IMR-90 (cell line): ENCODE data around the gene GPR107. TPM values are rescaled to one million over a fixed set of nuclear protein-coding genes. Genes with fewer than 3 reads are reported as not detected.
A peak's percentile ranks its signal among the peaks of the same experiment; 100 is the strongest.

Experiments
- ATAC-seq: fragments of 200-7000 bp; cut with Tn5 transposase; 2 replicates; pipeline ENCODE4 v1.9.1; 2020; ENCODE audit warnings: low read depth, mild to moderate bottlenecking, moderate library complexity
- BruUV-seq: library from RNA; stranded (reverse); fragments of 400-500 nt; replicated peaks from 2 replicates; lab custom pipeline; 2021; lab: Mats Ljungman, UMichigan
- CTCF ChIA-PET: fragments of 300-600 bp; formaldehyde crosslinking; extraction: SDS; loops from one replicate; lab custom pipeline; 2021; ENCODE audit warnings: antibody characterized with exemption; lab: Yijun Ruan, JAX
- POLR2A ChIA-PET: fragments of 300-600 bp; sonication (Branson Sonifier 250); formaldehyde crosslinking; loops from one replicate; lab custom pipeline; 2022; ENCODE audit warnings: antibody characterized with exemption; ENCODE audit not compliant: unreplicated experiment; lab: Charles Lee
- DNase-seq: peaks from one replicate; pipeline ENCODE4 v3.0.0; 2013
- H2AFZ ChIP-seq: replicated peaks from 2 replicates; pipeline ENCODE3; 2013; ENCODE audit warnings: low read length, mild to moderate bottlenecking; ENCODE audit not compliant: poor library complexity
- H2AK5ac ChIP-seq: 2 replicates; pipeline ENCODE4 v1.6.1; 2013; ENCODE audit warnings: low read depth, low read length, inconsistent platforms
- H2AK9ac ChIP-seq: replicated peaks from 2 replicates; pipeline ENCODE3; 2013; ENCODE audit warnings: mild to moderate bottlenecking, low read depth, low read length, moderate library complexity; ENCODE audit not compliant: poor library complexity
- H2BK120ac ChIP-seq: 2 replicates; pipeline ENCODE4 v1.6.1; 2013; ENCODE audit warnings: low read depth, low read length, inconsistent platforms
- H2BK15ac ChIP-seq: 3 replicates; pipeline ENCODE4 v1.6.1; 2013; ENCODE audit warnings: low read depth, low read length, inconsistent platforms
- H2BK20ac ChIP-seq: 2 replicates; pipeline ENCODE4 v1.6.1; 2013; ENCODE audit warnings: low read depth, mild to moderate bottlenecking, inconsistent platforms, low read length, moderate library complexity
- H2BK5ac ChIP-seq: 2 replicates; pipeline ENCODE4 v1.6.1; 2013; ENCODE audit warnings: mild to moderate bottlenecking, low read depth, low read length, inconsistent platforms; ENCODE audit not compliant: poor library complexity, severe bottlenecking
- H3K14ac ChIP-seq: replicated peaks from 2 replicates; pipeline ENCODE4 v1.6.1; 2013; ENCODE audit warnings: low read depth, low read length, inconsistent platforms
- H3K18ac ChIP-seq: 2 replicates; pipeline ENCODE4 v1.6.1; 2013; ENCODE audit warnings: low read depth, low read length, control low read depth
- H3K23ac ChIP-seq: 2 replicates; pipeline ENCODE4 v1.6.1; 2013; ENCODE audit warnings: low read depth, low read length, inconsistent platforms
- H3K27ac ChIP-seq: 2 replicates; pipeline ENCODE4 v1.5.1; 2013; ENCODE audit warnings: mild to moderate bottlenecking, control low read depth, low read length; ENCODE audit not compliant: insufficient read depth
- H3K27me3 ChIP-seq: 2 replicates; pipeline ENCODE4 v1.6.1; 2013; ENCODE audit warnings: low read length; ENCODE audit not compliant: control insufficient read depth, insufficient read depth
- H3K36me3 ChIP-seq: 2 replicates; pipeline ENCODE4 v1.6.1; 2013; ENCODE audit warnings: low read length, mixed read lengths; ENCODE audit not compliant: control insufficient read depth, insufficient read depth
- H3K4ac ChIP-seq: 2 replicates; pipeline ENCODE4 v1.6.1; 2013; ENCODE audit warnings: low read depth, low read length, inconsistent platforms
- H3K4me1 ChIP-seq: 2 replicates; pipeline ENCODE4 v1.6.1; 2013; ENCODE audit warnings: low read length, mixed read lengths; ENCODE audit not compliant: control insufficient read depth, insufficient read depth
- H3K4me2 ChIP-seq: 2 replicates; pipeline ENCODE4 v1.6.1; 2013; ENCODE audit warnings: low read depth, mild to moderate bottlenecking, control low read depth, low read length, moderate library complexity
- H3K4me3 ChIP-seq: 2 replicates; pipeline ENCODE4 v1.5.1; 2013; ENCODE audit warnings: low read depth, mild to moderate bottlenecking, control low read depth, low read length, moderate library complexity; ENCODE audit not compliant: insufficient read depth
- H3K56ac ChIP-seq: 2 replicates; pipeline ENCODE4 v1.6.1; 2013; ENCODE audit warnings: low read length, inconsistent platforms; ENCODE audit not compliant: insufficient read depth; ENCODE audit errors: extremely low read depth
- H3K79me1 ChIP-seq, 2 experiments: 2 replicates each; pipeline ENCODE4 v1.6.1; 2013; ENCODE audit warnings: low read length in 2 of 2, inconsistent platforms in 1 of 2, low read depth in 1 of 2
- H3K9ac ChIP-seq: 2 replicates; pipeline ENCODE4 v1.6.1; 2013; ENCODE audit warnings: low read depth, low read length, control low read depth
- H3K9me1 ChIP-seq: 2 replicates; pipeline ENCODE4 v1.6.1; 2013; ENCODE audit warnings: low read length, inconsistent platforms; ENCODE audit not compliant: insufficient read depth
- H3K9me3 ChIP-seq: 2 replicates; pipeline ENCODE4 v1.6.1; 2013; ENCODE audit warnings: low read length; ENCODE audit not compliant: control insufficient read depth, insufficient read depth
- H4K20me1 ChIP-seq: 2 replicates; pipeline ENCODE4 v1.6.1; 2013; ENCODE audit warnings: low read length, inconsistent platforms; ENCODE audit not compliant: insufficient read depth
- H4K5ac ChIP-seq: 2 replicates; pipeline ENCODE4 v1.6.1; 2013; ENCODE audit warnings: mild to moderate bottlenecking, low read depth, low read length, control low read depth
- H4K8ac ChIP-seq, 2 experiments: 2 replicates each; pipeline ENCODE4 v1.6.1; 2013; ENCODE audit warnings: low read depth in 2 of 2, low read length in 2 of 2, control low read depth in 1 of 2, inconsistent platforms in 1 of 2
- H4K91ac ChIP-seq: 2 replicates; pipeline ENCODE4 v1.6.1; 2013; ENCODE audit warnings: low read depth, low read length, inconsistent platforms; ENCODE audit not compliant: insufficient read depth
- BHLHE40 ChIP-seq: fragments of 150-350 bp; IDR thresholded peaks from 2 replicates; pipeline ENCODE4 v1.6.1; 2016; ENCODE audit warnings: mild to moderate bottlenecking, low read depth, low read length
- CTCF ChIP-seq: conservative IDR thresholded peaks from 2 replicates; pipeline ENCODE4 v1.5.1; 2012; ENCODE audit warnings: mild to moderate bottlenecking, low read depth, low read length, improper control_type of control experiment
- RAD21 ChIP-seq: IDR thresholded peaks from 2 replicates; pipeline ENCODE4 v1.6.1; 2012; ENCODE audit warnings: low read length, improper control_type of control experiment
- USF2 ChIP-seq: fragments of 150-350 bp; IDR thresholded peaks from 2 replicates; pipeline ENCODE4 v1.6.1; 2017; ENCODE audit warnings: mild to moderate bottlenecking, antibody characterized with exemption, low read length, low read depth
- WGBS, 2 experiments: methylation state at CpG; one replicate each; pipeline versions ENCODE4 v1.1.5 to v1.1.7; 2013; ENCODE audit warnings: missing lambda C conversion rate in 2 of 2; ENCODE audit not compliant: insufficient read length in 1 of 2; ENCODE audit errors: extremely low coverage in 2 of 2; 5-methylcytosine and 5-hydroxymethylcytosine counted together
- dilution Hi-C: fragments of 300-500 bp; cut with HindIII; formaldehyde crosslinking; loops from one replicate; pipeline ENCODE4 v1.14.3; 2018; ENCODE audit warnings: low sequenced_read_pairs; ENCODE audit not compliant: unreplicated experiment
- in situ Hi-C: fragments of 300-500 bp; cut with MboI; formaldehyde crosslinking; loops from 3 replicates; pipeline ENCODE4 v1.14.3; 2019; ENCODE audit warnings: low sequenced_read_pairs, inconsistent platforms, mixed read lengths
- intact Hi-C: fragments of 100-400 bp; cut with micrococcal nuclease; formaldehyde crosslinking; loops from 2 replicates; pipeline ENCODE4 v1.10.0; 2022
- polyA plus RNA-seq, 3 experiments: library from polyadenylated mRNA; depleted of rRNA; stranded (reverse); fragments of >200 nt; gene quantifications; 2 replicates each; pipeline ENCODE4 v1.2.3, GENCODE V29; 2012; ENCODE audit warnings: low replicate concordance in 1 of 3
- total RNA-seq: library from RNA; depleted of rRNA; stranded (reverse); fragments of >200 nt; gene quantifications from 2 replicates; pipeline ENCODE4 v1.2.3, GENCODE V29; 2012

GPR107 gene
- total and polyA plus RNA-seq, 2 of the 4 experiments (the other 2 are of a cell fraction), result 16.7 to 21.6 TPM

DNA sequence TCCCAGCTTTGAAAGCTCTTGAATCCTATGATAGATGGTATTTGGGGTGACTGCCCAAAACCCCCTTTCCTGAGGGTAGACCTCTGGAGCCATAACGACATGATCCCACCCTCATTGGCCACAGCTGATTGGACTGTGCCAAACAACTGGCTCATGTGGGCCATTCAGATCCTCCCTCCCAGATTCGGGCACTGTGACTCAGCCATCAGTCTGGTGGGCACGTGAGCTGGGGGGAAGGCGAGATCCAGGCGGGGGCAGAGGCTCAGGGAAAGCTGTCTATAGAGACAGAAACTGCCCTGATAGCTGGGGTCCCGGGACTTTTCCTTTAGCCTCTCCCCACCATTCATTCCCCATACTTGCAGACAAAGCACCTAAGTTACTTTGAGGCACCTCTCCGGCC lies 103.4 kb downstream of the GPR107 start:
- no peaks in the 10 kb centered on the region for H3K36me3 ChIP-seq
- H3K4me3 ChIP-seq, result no peak overlapping the region
- intact Hi-C loops (no loop called here), dilution Hi-C loops (no loop called here), in situ Hi-C loops (no loop called here)
- no peak overlapping the region for H2BK5ac ChIP-seq
- no peaks in the 10 kb centered on the region for H3K79me1 ChIP-seq
- CTCF ChIA-PET, result no interaction called here
- DNase-seq (no peak), ATAC-seq (no peak)
- H4K8ac ChIP-seq, result no peak overlapping the region
- no peak overlapping the region for H4K91ac ChIP-seq
- no peaks in the 10 kb centered on the region; the same call in 1 of the 2 replicates for H3K27me3 ChIP-seq
- H3K4me2 ChIP-seq, result no peak overlapping the region
- no peak overlapping the region for H2AK9ac ChIP-seq
- H3K9me3 ChIP-seq, result no peaks in the 10 kb centered on the region
- H3K56ac ChIP-seq, result no peak overlapping the region
- peak overlapping the region; percentile 56 for H2AFZ ChIP-seq
- no peak overlapping the region for H3K18ac ChIP-seq
- H2BK120ac ChIP-seq, result no peak overlapping the region
- no peak overlapping the region for H3K27ac ChIP-seq
- TF ChIP-seq RAD21 (no peak), CTCF (no peak), BHLHE40 (peak; percentile 66), USF2 (peak; percentile 40; the same call in 1 of the 2 replicates)
- H4K20me1 ChIP-seq, result no peaks in the 10 kb centered on the region
- no peak overlapping the region for H3K9ac ChIP-seq
- POLR2A ChIA-PET, result no interaction called here
- no peak overlapping the region for H3K14ac ChIP-seq
- H2BK15ac ChIP-seq, result no peak overlapping the region
- BruUV-seq, result no TSS peak
- H3K4me1 ChIP-seq, result no peaks in the 10 kb centered on the region
- WGBS, 2 experiments, result no CpG with 5 or more reads among the region's 7 CpGs
- no peak overlapping the region for H2AK5ac ChIP-seq
- no peak overlapping the region for H2BK20ac ChIP-seq
- no peak overlapping the region for H4K5ac ChIP-seq
- no peaks in the 10 kb centered on the region for H3K9me1 ChIP-seq
- H3K4ac ChIP-seq, result no peak overlapping the region
- H3K23ac ChIP-seq, result no peak overlapping the region
